ENCODE data around the gene TRIM73.
"Not testable (repeated sequence)": the region's sequence is repeated elsewhere in the genome, so short reads cannot be mapped to it uniquely, and the experiment has no call there.

Gene TRIM73

DNA sequence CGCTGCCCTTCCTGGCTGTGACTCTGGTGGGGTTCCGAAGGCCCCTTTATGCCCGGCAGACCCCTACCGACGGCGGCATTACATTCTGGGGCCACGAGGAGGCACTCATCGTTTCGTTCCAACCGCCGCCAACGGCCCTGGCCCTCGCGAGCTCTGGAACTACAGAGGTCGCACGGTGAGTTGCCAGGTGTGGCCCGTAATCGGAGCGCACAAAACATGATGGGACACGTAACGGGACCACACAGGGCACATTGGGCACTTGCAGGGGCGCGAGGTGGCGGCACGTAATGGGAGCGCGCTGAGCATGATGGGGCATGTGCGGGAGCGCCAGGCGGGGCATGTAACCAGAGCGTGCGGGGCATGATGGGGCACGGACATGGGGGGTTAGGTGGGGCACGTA lies at the start of gene TRIM73:
Gene TRIM73, plus strand, starts transcription at position 301 of the 400 bp plus-strand sequence. CDS start 3,305 bp downstream, outside the sequence.
- H3K27me3 ChIP-seq (replicated peaks; ENCODE audit: control insufficient read depth, insufficient read depth, low read length); H3K36me3 ChIP-seq (ENCODE audit: control insufficient read depth, insufficient read depth, low read length, severe bottlenecking); H3K9ac ChIP-seq (ENCODE audit: low read length); DNase-seq (ENCODE audit: low read depth); H3K9me3 ChIP-seq (ENCODE audit: control insufficient read depth, low read length); H3K4me3 ChIP-seq (ENCODE audit: low read length); H3K4me1 ChIP-seq (ENCODE audit: control insufficient read depth, insufficient read depth, low read length): not testable (repeated sequence)

DNA sequence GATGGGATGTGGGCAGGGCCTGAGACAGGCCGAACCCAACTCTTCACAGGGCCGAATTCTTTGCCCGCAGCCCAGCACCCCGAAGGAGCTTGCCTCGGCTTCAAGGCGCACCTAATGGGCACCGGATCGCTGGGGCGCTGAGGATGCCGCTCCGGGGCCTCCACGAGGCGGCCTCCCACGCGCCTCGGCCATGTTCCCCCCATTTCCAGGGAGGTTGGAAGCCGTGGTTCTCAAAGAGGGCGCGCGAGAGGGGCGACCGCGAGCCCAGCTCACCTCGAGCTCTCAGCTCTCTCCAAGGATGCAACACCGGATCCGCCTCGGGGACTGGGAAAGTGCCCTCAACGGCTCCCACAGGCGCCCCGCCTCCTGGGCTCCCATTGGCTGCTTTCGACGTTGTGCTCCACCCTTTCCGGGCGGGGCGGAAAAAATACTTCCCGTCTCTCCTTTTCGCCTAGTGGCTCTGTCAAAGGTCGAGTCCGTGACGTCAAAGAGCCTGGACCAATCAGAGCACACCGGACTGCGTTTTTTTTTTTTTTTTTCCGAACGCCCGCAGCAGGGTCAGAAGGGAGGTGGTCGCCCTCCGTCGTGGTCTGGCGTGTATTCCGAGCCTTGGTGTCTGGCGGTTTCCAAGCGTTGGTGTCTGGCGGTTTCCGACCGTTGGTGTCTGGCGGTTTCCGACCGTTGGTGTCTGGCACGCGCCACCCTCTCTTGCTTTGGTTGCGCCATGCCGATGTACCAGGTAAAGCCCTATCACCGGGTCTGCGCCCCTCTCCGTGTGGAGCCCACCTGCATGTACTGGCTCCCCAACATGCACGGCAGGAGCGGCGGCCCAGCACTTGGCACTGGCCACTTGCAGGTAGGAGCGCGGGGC lies 36.5 kb upstream of the TRIM73 start:
- not testable (repeated sequence) for H3K9ac ChIP-seq (ENCODE audit: low read length); H3K9me3 ChIP-seq (ENCODE audit: control insufficient read depth, low read length); H3K27me3 ChIP-seq (replicated peaks; ENCODE audit: control insufficient read depth, insufficient read depth, low read length); H3K4me1 ChIP-seq (ENCODE audit: control insufficient read depth, insufficient read depth, low read length); H3K4me3 ChIP-seq (ENCODE audit: low read length); H3K36me3 ChIP-seq (ENCODE audit: control insufficient read depth, insufficient read depth, low read length, severe bottlenecking)
- peak; percentile 18 for DNase-seq (ENCODE audit: low read depth)

DNA sequence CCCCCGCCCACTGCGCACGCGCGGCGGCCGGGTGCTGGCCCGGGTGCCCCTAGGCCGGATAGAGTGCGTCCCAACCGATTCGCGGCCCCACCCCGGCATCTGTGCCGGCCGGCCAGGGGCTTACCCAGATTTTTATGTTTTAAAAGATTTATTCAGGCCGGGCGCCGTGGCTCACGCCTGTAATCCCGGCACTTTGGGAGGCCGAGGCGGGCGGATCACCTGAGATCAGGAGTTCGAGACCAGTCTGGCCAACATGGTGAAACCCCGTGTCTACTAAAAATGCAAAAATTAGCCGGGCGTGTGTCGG lies 35.9 kb upstream of the TRIM73 start:
- H3K4me3 ChIP-seq (ENCODE audit: low read length); H3K27me3 ChIP-seq (replicated peaks; ENCODE audit: control insufficient read depth, insufficient read depth, low read length); DNase-seq (ENCODE audit: low read depth); H3K9ac ChIP-seq (ENCODE audit: low read length); H3K4me1 ChIP-seq (ENCODE audit: control insufficient read depth, insufficient read depth, low read length); H3K9me3 ChIP-seq (ENCODE audit: control insufficient read depth, low read length); H3K36me3 ChIP-seq (ENCODE audit: control insufficient read depth, insufficient read depth, low read length, severe bottlenecking): not testable (repeated sequence)

DNA sequence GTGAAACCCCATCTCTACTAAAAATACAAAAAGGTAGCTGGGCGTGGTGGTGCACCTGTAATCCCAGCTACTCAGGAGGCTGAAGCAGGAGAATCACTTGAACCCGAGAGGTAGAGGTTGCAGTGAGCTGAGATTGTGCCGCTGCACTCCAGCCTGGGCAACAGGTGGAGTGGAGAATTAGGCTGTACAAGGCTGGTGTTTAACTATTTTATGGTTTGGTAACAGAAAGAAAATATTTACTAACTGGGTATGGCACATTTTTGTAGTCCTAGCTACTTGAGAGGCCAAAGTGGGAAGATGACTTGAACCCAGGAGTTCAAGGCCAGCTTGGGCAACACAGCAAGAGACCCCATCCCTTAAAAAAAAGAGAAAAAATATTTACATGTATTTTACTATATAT lies 31.4 kb upstream of the TRIM73 start:
- H3K9me3 ChIP-seq (ENCODE audit: control insufficient read depth, low read length); H3K27me3 ChIP-seq (replicated peaks; ENCODE audit: control insufficient read depth, insufficient read depth, low read length); H3K9ac ChIP-seq (ENCODE audit: low read length); H3K4me3 ChIP-seq (ENCODE audit: low read length); DNase-seq (ENCODE audit: low read depth); H3K4me1 ChIP-seq (ENCODE audit: control insufficient read depth, insufficient read depth, low read length); H3K36me3 ChIP-seq (ENCODE audit: control insufficient read depth, insufficient read depth, low read length, severe bottlenecking): not testable (repeated sequence)

DNA sequence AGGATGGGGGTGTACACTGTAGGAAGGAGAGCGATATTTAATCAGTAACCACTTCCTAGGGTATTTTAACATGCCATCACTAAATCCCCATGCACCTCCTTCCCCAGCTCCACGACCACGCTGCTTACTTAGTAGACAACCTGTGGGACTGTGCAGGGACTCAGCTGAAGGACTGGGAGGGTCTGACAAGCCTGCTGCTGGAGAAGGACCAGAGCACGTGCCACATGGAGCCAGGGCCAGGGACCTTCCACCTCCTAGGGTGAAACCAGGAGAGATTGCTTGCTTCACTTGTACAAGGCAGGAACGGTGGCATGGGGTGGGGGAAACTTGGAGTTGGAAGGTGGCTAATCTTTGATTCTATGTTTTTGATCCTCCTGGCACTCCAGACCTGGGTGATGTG lies 28.8 kb upstream of the TRIM73 start:
- not testable (repeated sequence) for H3K4me3 ChIP-seq (ENCODE audit: low read length); H3K9ac ChIP-seq (ENCODE audit: low read length); H3K27me3 ChIP-seq (replicated peaks; ENCODE audit: control insufficient read depth, insufficient read depth, low read length); H3K36me3 ChIP-seq (ENCODE audit: control insufficient read depth, insufficient read depth, low read length, severe bottlenecking); H3K9me3 ChIP-seq (ENCODE audit: control insufficient read depth, low read length); H3K4me1 ChIP-seq (ENCODE audit: control insufficient read depth, insufficient read depth, low read length); DNase-seq (ENCODE audit: low read depth)

DNA sequence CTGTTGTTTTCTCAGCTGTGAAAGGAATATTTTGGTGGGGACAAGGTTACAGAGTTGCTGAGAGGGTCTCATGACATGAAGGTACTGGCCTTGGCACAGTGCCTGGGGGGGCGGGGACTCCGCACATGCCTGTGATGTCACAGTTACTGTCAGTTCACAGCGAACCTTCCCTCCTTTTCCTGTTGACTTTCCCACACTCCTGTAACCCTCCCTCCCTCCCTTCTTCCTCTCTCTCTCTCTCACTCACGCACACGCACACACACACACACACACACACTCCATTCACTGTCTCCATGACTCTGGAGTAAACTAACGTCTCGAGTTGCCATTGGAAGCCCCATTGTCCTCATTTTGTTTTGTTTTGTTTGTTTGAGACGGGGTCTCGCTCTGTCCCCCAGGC lies 28.1 kb upstream of the TRIM73 start:
- not testable (repeated sequence) for H3K4me3 ChIP-seq (ENCODE audit: low read length); H3K27me3 ChIP-seq (replicated peaks; ENCODE audit: control insufficient read depth, insufficient read depth, low read length); H3K4me1 ChIP-seq (ENCODE audit: control insufficient read depth, insufficient read depth, low read length); DNase-seq (ENCODE audit: low read depth); H3K9ac ChIP-seq (ENCODE audit: low read length); H3K9me3 ChIP-seq (ENCODE audit: control insufficient read depth, low read length); H3K36me3 ChIP-seq (ENCODE audit: control insufficient read depth, insufficient read depth, low read length, severe bottlenecking)

DNA sequence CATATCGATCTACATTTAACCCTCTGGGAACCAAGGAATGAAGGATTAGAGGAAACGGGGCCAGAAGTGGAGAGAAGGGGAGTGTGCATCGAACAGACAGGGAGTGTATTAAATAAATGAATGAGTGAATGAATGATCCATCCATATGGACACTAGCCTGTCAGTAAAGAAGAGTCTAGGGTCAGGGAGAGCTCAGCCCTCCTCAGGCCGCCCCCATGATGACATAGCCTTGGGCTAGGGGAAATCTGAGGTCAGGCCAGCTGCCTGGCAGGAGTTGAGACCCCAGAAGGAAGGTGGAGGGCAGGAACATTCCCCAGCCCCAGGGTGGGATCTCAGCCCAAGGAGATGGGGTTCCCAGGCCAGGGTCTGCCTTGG lies 21.3 kb upstream of the TRIM73 start:
- not testable (repeated sequence) for H3K4me1 ChIP-seq (ENCODE audit: control insufficient read depth, insufficient read depth, low read length); H3K9ac ChIP-seq (ENCODE audit: low read length); H3K9me3 ChIP-seq (ENCODE audit: control insufficient read depth, low read length); DNase-seq (ENCODE audit: low read depth); H3K4me3 ChIP-seq (ENCODE audit: low read length); H3K27me3 ChIP-seq (replicated peaks; ENCODE audit: control insufficient read depth, insufficient read depth, low read length); H3K36me3 ChIP-seq (ENCODE audit: control insufficient read depth, insufficient read depth, low read length, severe bottlenecking)

DNA sequence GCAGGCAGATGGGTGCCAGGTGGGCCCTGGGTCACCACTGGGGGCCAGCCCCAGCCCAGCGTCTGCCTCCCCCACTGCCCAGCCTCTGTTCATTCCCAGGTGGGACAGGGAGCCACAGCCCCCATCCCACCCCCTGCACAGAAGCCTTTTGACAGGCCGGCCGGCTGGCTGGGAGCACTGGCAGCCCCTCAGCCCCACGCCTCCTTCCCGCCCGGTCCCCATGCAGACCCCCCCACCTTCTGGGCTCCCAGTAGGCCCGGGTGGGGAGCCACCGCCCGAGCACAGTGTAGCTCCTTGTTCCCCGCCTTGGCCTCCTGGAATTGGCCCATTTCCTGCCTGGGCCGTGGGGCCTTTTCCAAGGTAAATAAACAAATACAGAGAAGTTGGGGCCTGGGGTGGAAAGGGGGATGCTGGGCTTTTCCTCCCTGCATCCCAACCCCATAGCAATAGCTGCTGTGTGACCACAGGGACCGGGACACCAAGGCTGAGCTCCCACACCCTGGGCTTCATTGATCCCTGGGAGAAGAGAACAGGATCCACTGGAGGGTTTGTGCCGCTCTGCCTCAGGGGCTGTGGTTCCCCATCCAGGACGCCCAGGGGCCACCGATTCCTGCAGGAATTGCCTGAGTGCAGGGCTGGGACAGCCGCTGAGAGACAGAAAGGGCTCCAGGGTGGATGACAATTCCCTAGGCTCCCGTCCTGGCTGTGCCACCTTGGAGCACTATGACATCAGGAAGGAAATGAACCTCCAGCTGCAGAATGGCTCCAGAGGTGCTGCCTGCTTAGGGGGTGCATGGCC lies 20.7 kb upstream of the TRIM73 start:
- not testable (repeated sequence) for H3K4me1 ChIP-seq (ENCODE audit: control insufficient read depth, insufficient read depth, low read length); H3K9ac ChIP-seq (ENCODE audit: low read length); H3K27me3 ChIP-seq (replicated peaks; ENCODE audit: control insufficient read depth, insufficient read depth, low read length); H3K36me3 ChIP-seq (ENCODE audit: control insufficient read depth, insufficient read depth, low read length, severe bottlenecking); DNase-seq (ENCODE audit: low read depth); H3K9me3 ChIP-seq (ENCODE audit: control insufficient read depth, low read length); H3K4me3 ChIP-seq (ENCODE audit: low read length)

DNA sequence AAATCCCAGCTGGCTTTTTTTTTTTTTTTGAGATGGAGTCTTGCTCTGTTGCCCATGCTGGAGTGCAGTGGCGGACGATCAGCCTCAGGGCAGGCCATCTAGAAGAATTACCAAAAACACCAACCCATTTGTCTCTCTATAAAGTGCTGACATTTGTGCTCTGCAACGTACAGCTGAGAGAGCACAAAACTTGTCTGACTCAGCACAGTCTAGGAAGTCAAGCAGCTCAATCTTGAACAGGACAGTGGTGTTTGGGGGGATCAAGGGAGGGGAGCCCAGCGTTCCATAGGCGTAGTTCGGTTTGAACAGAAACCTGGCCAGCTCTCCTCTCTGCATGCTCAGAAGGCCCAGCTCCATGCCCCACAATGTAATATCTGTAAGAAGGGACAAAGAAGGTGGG lies 2.2 kb upstream of the TRIM73 start:
- H3K36me3 ChIP-seq (ENCODE audit: control insufficient read depth, insufficient read depth, low read length, severe bottlenecking); DNase-seq (ENCODE audit: low read depth); H3K4me3 ChIP-seq (ENCODE audit: low read length); H3K27me3 ChIP-seq (replicated peaks; ENCODE audit: control insufficient read depth, insufficient read depth, low read length); H3K4me1 ChIP-seq (ENCODE audit: control insufficient read depth, insufficient read depth, low read length); H3K9me3 ChIP-seq (ENCODE audit: control insufficient read depth, low read length); H3K9ac ChIP-seq (ENCODE audit: low read length): not testable (repeated sequence)

DNA sequence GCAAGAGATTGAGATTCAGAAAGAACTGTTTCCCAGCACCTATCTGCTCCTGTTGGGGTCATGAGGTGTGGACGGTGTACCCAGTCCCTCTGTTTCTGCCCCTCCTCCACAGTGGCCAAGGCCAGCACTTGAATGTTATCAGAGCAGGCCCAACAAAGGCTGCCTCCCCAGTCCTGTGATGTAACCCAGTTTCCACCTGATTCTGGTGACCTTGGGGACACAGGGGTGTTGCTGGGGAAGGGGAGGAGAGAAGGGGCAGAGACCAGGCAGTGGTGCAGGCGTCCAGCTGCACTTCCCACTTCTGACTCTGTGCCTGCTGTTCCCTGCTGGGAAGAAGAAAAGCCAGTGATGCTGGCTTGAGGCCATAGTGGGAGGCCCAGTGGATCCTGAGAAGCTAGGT lies 2.4 kb downstream of the TRIM73 start:
- H3K4me1 ChIP-seq (ENCODE audit: control insufficient read depth, insufficient read depth, low read length); H3K27me3 ChIP-seq (replicated peaks; ENCODE audit: control insufficient read depth, insufficient read depth, low read length); H3K4me3 ChIP-seq (ENCODE audit: low read length); H3K9ac ChIP-seq (ENCODE audit: low read length); DNase-seq (ENCODE audit: low read depth); H3K9me3 ChIP-seq (ENCODE audit: control insufficient read depth, low read length); H3K36me3 ChIP-seq (ENCODE audit: control insufficient read depth, insufficient read depth, low read length, severe bottlenecking): not testable (repeated sequence)

DNA sequence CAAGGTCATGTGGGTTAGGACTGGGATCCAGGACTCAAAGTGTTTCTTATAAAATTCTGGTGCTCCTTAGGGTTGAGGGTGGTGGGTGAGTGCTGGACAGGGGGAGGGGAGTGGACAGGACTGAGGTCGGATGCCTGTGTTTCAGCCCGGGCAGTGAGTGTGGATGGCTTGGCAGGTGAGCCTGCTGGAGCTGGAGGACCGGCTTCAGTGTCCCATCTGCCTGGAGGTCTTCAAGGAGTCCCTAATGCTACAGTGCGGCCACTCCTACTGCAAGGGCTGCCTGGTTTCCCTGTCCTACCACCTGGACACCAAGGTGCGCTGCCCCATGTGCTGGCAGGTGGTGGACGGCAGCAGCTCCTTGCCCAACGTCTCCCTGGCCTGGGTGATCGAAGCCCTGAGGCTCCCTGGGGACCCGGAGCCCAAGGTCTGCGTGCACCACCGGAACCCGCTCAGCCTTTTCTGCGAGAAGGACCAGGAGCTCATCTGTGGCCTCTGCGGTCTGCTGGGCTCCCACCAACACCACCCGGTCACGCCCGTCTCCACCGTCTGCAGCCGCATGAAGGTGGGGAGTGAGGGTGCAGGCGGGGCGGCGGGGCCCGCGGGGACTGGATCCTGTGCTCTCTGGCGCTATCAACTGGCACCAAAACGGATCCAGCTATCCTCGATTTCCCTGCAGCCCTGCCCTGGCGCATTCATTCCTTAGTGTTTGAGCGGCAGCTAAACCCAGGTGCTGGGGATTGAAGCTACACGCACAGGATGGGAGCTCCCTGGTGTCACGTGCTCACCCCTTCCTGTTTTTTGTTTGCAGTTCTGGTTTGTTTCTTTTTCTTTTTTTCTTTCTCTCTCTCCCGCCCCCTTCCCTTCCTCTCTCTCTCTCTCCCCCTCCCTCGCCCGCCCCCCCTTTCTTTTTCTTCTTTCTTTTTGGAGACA lies 3.6 kb downstream of the TRIM73 start:
- H3K9ac ChIP-seq (ENCODE audit: low read length); H3K36me3 ChIP-seq (ENCODE audit: control insufficient read depth, insufficient read depth, low read length, severe bottlenecking); H3K9me3 ChIP-seq (ENCODE audit: control insufficient read depth, low read length); H3K4me1 ChIP-seq (ENCODE audit: control insufficient read depth, insufficient read depth, low read length); H3K4me3 ChIP-seq (ENCODE audit: low read length); DNase-seq (ENCODE audit: low read depth); H3K27me3 ChIP-seq (replicated peaks; ENCODE audit: control insufficient read depth, insufficient read depth, low read length): not testable (repeated sequence)
